ENCODE data around the gene BRINP1. TPM values are rescaled to one million over a fixed set of nuclear protein-coding genes. Genes with fewer than 3 reads are reported as not detected.

BRINP1 gene
- total and polyA plus RNA-seq, 2 donors (not counting 1 experiment from before 2014, with no cell fraction given) = not detected

- Histone ChIP-seq H3K27me3 (replicated peaks in 1 of 4; ENCODE audit: control extremely low read depth in 1 of 4, control insufficient read depth in 3 of 4, insufficient read depth in 4 of 4, low read length in 3 of 4) (no peaks in the 10 kb centered on the region), H4K20me1 (ENCODE audit: control insufficient read depth, insufficient read depth, low read length, poor library complexity, severe bottlenecking) (no peaks in the 10 kb centered on the region), H3K4me3 (ENCODE audit: control extremely low read depth in 1 of 5, extremely low read depth in 1 of 5, insufficient read depth in 1 of 5, low read depth in 2 of 5, low read length in 4 of 5) (no peak overlapping the region), H3K9ac (ENCODE audit: low read length) (no peak overlapping the region), H3K4me1 (ENCODE audit: control insufficient read depth in 2 of 2, insufficient read depth in 2 of 2, low read length in 2 of 2) (no peaks in the 10 kb centered on the region), H3K36me3 (replicated peaks in 1 of 2; ENCODE audit: control extremely low read depth in 1 of 2, control insufficient read depth in 1 of 2, extremely low read depth in 1 of 2, insufficient read depth in 2 of 2, low read length in 1 of 2) (no peaks in the 10 kb centered on the region), H3K9me3 (ENCODE audit: control extremely low read depth in 1 of 3, control insufficient read depth in 2 of 3, insufficient read depth in 1 of 3, low read length in 2 of 3) (no peaks in the 10 kb centered on the region), H3K79me2 (ENCODE audit: control insufficient read depth, insufficient read depth, low read length) (no peaks in the 10 kb centered on the region), H3K27ac (ENCODE audit: low read length in 2 of 2) (no peak overlapping the region), H2AFZ (ENCODE audit: insufficient read depth, low read depth, low read length, poor library complexity, severe bottlenecking) (no peak overlapping the region), H3K4me2 (replicated peaks; ENCODE audit: low read depth, low read length, poor library complexity, severe bottlenecking) (no peak overlapping the region)
- Mint-ChIP-seq H3K27ac (no peak overlapping the region), H3K4me3 (no peak overlapping the region), H3K27me3 (no peaks in the 10 kb centered on the region), H3K9me3 (ENCODE audit: insufficient read depth) (no peaks in the 10 kb centered on the region), H3K4me1 (no peaks in the 10 kb centered on the region)
- intact Hi-C loops (cut with micrococcal nuclease) = no loop called here
- ATAC-seq (ENCODE audit: low read depth) (no peak), DNase-seq (no peak)
- 89% methylated on average over 4 of the region's 4 CpGs for WGBS (ENCODE audit: insufficient coverage)
- CTCF ChIA-PET = no interaction called here
- TF ChIP-seq CTCF (IDR thresholded peaks at IDR 0.05) (no peak), EZH2 (IDR thresholded peaks at IDR 0.05; ENCODE audit: borderline replicate concordance, insufficient read depth, low read depth, low read length, poor library complexity, severe bottlenecking) (no peak)
- POLR2A ChIA-PET = no interaction called here
Measured at GRCh38 chr9:119221276-119221675, 148.0 kb downstream of the BRINP1 start.

GRCh38 chr9:119218293-119218692, 150.9 kb downstream of the BRINP1 start:
- 91% methylated on average over 4 of the region's 7 CpGs for WGBS (ENCODE audit: insufficient coverage)
- POLR2A ChIA-PET = no interaction called here
- intact Hi-C loops (cut with micrococcal nuclease) = no loop called here

More at GRCh38 chr9:119218293-119218692, 150.9 kb downstream of the BRINP1 start:
- H3K4me2 ChIP-seq (replicated peaks; ENCODE audit: low read depth, low read length, poor library complexity, severe bottlenecking) = no peak overlapping the region
- H3K4me3 ChIP-seq (ENCODE audit: control extremely low read depth in 1 of 5, extremely low read depth in 1 of 5, insufficient read depth in 1 of 5, low read depth in 2 of 5, low read length in 4 of 5) = no peak overlapping the region
- ATAC-seq (ENCODE audit: low read depth) (no peak), DNase-seq (no peak)
- no peak for TF ChIP-seq CTCF (IDR thresholded peaks at IDR 0.05)
- TF ChIP-seq EZH2 (IDR thresholded peaks at IDR 0.05; ENCODE audit: borderline replicate concordance, insufficient read depth, low read depth, low read length, poor library complexity, severe bottlenecking) = no peak
- H3K4me1 ChIP-seq (ENCODE audit: control insufficient read depth in 2 of 2, insufficient read depth in 2 of 2, low read length in 2 of 2) = no peaks in the 10 kb centered on the region
- Mint-ChIP-seq H3K4me3 (no peak overlapping the region), H3K27me3 (no peaks in the 10 kb centered on the region), H3K27ac (no peak overlapping the region), H3K4me1 (no peaks in the 10 kb centered on the region), H3K9me3 (ENCODE audit: insufficient read depth) (peaks cover 3% of the 10 kb centered on the region)
- H3K9me3 ChIP-seq (ENCODE audit: control extremely low read depth in 1 of 3, control insufficient read depth in 2 of 3, insufficient read depth in 1 of 3, low read length in 2 of 3) = no peaks in the 10 kb centered on the region
- no peak overlapping the region for H3K27ac ChIP-seq (ENCODE audit: low read length in 2 of 2)
- H2AFZ ChIP-seq (ENCODE audit: insufficient read depth, low read depth, low read length, poor library complexity, severe bottlenecking) = no peak overlapping the region
- H4K20me1 ChIP-seq (ENCODE audit: control insufficient read depth, insufficient read depth, low read length, poor library complexity, severe bottlenecking) = no peaks in the 10 kb centered on the region
- no peaks in the 10 kb centered on the region for H3K27me3 ChIP-seq (replicated peaks in 1 of 4; ENCODE audit: control extremely low read depth in 1 of 4, control insufficient read depth in 3 of 4, insufficient read depth in 4 of 4, low read length in 3 of 4)
- no peak overlapping the region for H3K9ac ChIP-seq (ENCODE audit: low read length)
- CTCF ChIA-PET = no interaction called here
- no peaks in the 10 kb centered on the region for H3K36me3 ChIP-seq (replicated peaks in 1 of 2; ENCODE audit: control extremely low read depth in 1 of 2, control insufficient read depth in 1 of 2, extremely low read depth in 1 of 2, insufficient read depth in 2 of 2, low read length in 1 of 2)
- H3K79me2 ChIP-seq (ENCODE audit: control insufficient read depth, insufficient read depth, low read length) = no peaks in the 10 kb centered on the region
